Activated T-cell treated with anti-CD3 and anti-CD28 coated beads, Interleukin-2, amount 50 U/mL, for 24 hours (primary cell): ENCODE measurements around the gene SURF4.
"Not testable (repeated sequence)": the region's sequence is repeated elsewhere in the genome, so short reads cannot be mapped to it uniquely, and the experiment has no call there.

Experiments
- DNase-seq: peaks from one replicate; pipeline ENCODE4 v3.0.0-alpha.2; 2020
- H3K27ac Mint-ChIP-seq: 2 replicates; pipeline ENCODE4 v1.8.0; 2020; ENCODE audit warnings: mild to moderate bottlenecking, mixed read lengths
- H3K27me3 Mint-ChIP-seq: 2 replicates; pipeline ENCODE4 v1.8.0; 2020; ENCODE audit warnings: mixed read lengths
- H3K36me3 Mint-ChIP-seq: 2 replicates; pipeline ENCODE4 v1.8.0; 2020; ENCODE audit warnings: low read depth, mixed read lengths
- H3K4me1 Mint-ChIP-seq: 2 replicates; pipeline ENCODE4 v1.8.0; 2020; ENCODE audit warnings: low read depth, mixed read lengths
- H3K4me3 Mint-ChIP-seq: 2 replicates; pipeline ENCODE4 v1.8.0; 2020; ENCODE audit warnings: mild to moderate bottlenecking, moderate library complexity, mixed read lengths
- H3K9me3 Mint-ChIP-seq: 2 replicates; pipeline ENCODE4 v1.8.0; 2020; ENCODE audit warnings: mixed read lengths

SURF4 gene

GRCh38 chr9:133333566-133333965, 42.3 kb downstream of the SURF4 start:
- peaks cover 56% of the 10 kb centered on the region for H3K4me1 Mint-ChIP-seq
- H3K27ac Mint-ChIP-seq: peak overlapping the region; percentile 97
- H3K4me3 Mint-ChIP-seq: peak overlapping the region; percentile 98
- no peaks in the 10 kb centered on the region for H3K27me3 Mint-ChIP-seq
- peaks cover 96% of the 10 kb centered on the region for H3K36me3 Mint-ChIP-seq
- no peaks in the 10 kb centered on the region for H3K9me3 Mint-ChIP-seq
- no peak for DNase-seq

GRCh38 chr9:133333011-133333410, 42.8 kb downstream of the SURF4 start:
- H3K4me3 Mint-ChIP-seq: peak overlapping the region; percentile 25
- H3K27ac Mint-ChIP-seq: peak overlapping the region; percentile 61
- peaks cover 97% of the 10 kb centered on the region for H3K36me3 Mint-ChIP-seq

GRCh38 chr9:133332381-133332730, 43.5 kb downstream of the SURF4 start:
- peaks cover 96% of the 10 kb centered on the region for H3K36me3 Mint-ChIP-seq
- no peak overlapping the region for H3K4me3 Mint-ChIP-seq
- peaks cover 52% of the 10 kb centered on the region for H3K4me1 Mint-ChIP-seq
- H3K27ac Mint-ChIP-seq: peak overlapping the region; percentile 61
- no peaks in the 10 kb centered on the region for H3K27me3 Mint-ChIP-seq
- no peak for DNase-seq
- no peaks in the 10 kb centered on the region for H3K9me3 Mint-ChIP-seq

More at GRCh38 chr9:133333011-133333410, 42.8 kb downstream of the SURF4 start:
- DNase-seq: no peak
- peaks cover 56% of the 10 kb centered on the region for H3K4me1 Mint-ChIP-seq
- H3K9me3 Mint-ChIP-seq: no peaks in the 10 kb centered on the region
- H3K27me3 Mint-ChIP-seq: no peaks in the 10 kb centered on the region

GRCh38 chr9:133331641-133332380, 44.0 kb downstream of the SURF4 start:
- H3K27ac Mint-ChIP-seq: peak overlapping the region; percentile 47

GRCh38 chr9:133331221-133331620, 44.6 kb downstream of the SURF4 start:
- peaks cover 86% of the 10 kb centered on the region for H3K36me3 Mint-ChIP-seq
- H3K27ac Mint-ChIP-seq: peak overlapping the region; percentile 47
- DNase-seq: no peak
- no peaks in the 10 kb centered on the region for H3K27me3 Mint-ChIP-seq
- peaks cover 40% of the 10 kb centered on the region for H3K4me1 Mint-ChIP-seq
- no peak overlapping the region for H3K4me3 Mint-ChIP-seq
- no peaks in the 10 kb centered on the region for H3K9me3 Mint-ChIP-seq

More at GRCh38 chr9:133331641-133332380, 44.0 kb downstream of the SURF4 start:
- H3K36me3 Mint-ChIP-seq: peaks cover 92% of the 10 kb centered on the region
- peaks cover 46% of the 10 kb centered on the region for H3K4me1 Mint-ChIP-seq
- no peaks in the 10 kb centered on the region for H3K27me3 Mint-ChIP-seq
- H3K9me3 Mint-ChIP-seq: no peaks in the 10 kb centered on the region
- DNase-seq: no peak
- H3K4me3 Mint-ChIP-seq: no peak overlapping the region

GRCh38 chr9:133329306-133330156, 46.3 kb downstream of the SURF4 start:
- Mint-ChIP-seq H3K27ac (peak overlapping the region; percentile 22), H3K36me3 (peaks cover 69% of the 10 kb centered on the region), H3K4me1 (peaks cover 29% of the 10 kb centered on the region)
- H3K9me3 Mint-ChIP-seq, DNase-seq, H3K27me3 Mint-ChIP-seq, H3K4me3 Mint-ChIP-seq: not testable (repeated sequence)

GRCh38 chr9:133327834-133328484, 47.9 kb downstream of the SURF4 start:
- H3K27me3 Mint-ChIP-seq: no peaks in the 10 kb centered on the region
- no peak overlapping the region for H3K27ac Mint-ChIP-seq
- no peaks in the 10 kb centered on the region for H3K9me3 Mint-ChIP-seq
- no peak overlapping the region for H3K4me3 Mint-ChIP-seq
- H3K36me3 Mint-ChIP-seq: peaks cover 53% of the 10 kb centered on the region
- no peak for DNase-seq
- H3K4me1 Mint-ChIP-seq: peaks cover 21% of the 10 kb centered on the region

- H3K36me3 Mint-ChIP-seq: peaks cover 44% of the 10 kb centered on the region
- DNase-seq, H3K9me3 Mint-ChIP-seq, H3K4me3 Mint-ChIP-seq, H3K27me3 Mint-ChIP-seq, H3K27ac Mint-ChIP-seq: not testable (repeated sequence)
- peaks cover 16% of the 10 kb centered on the region for H3K4me1 Mint-ChIP-seq
Measured at GRCh38 chr9:133327021-133327420, 48.8 kb downstream of the SURF4 start.

- H3K4me1 Mint-ChIP-seq: no peaks in the 10 kb centered on the region
- no peaks in the 10 kb centered on the region for H3K9me3 Mint-ChIP-seq
- no peak for DNase-seq
- no peak overlapping the region for H3K4me3 Mint-ChIP-seq
- H3K36me3 Mint-ChIP-seq: peaks cover 16% of the 10 kb centered on the region
- H3K27me3 Mint-ChIP-seq: no peaks in the 10 kb centered on the region
- H3K27ac Mint-ChIP-seq: no peak overlapping the region
Measured at GRCh38 chr9:133323991-133324703, 51.7 kb downstream of the SURF4 start.

- DNase-seq: no peak
- H3K27ac Mint-ChIP-seq: no peak overlapping the region
- H3K27me3 Mint-ChIP-seq: no peaks in the 10 kb centered on the region
- no peaks in the 10 kb centered on the region for H3K9me3 Mint-ChIP-seq
- H3K36me3 Mint-ChIP-seq: peaks cover 6% of the 10 kb centered on the region
- no peaks in the 10 kb centered on the region for H3K4me1 Mint-ChIP-seq
- no peak overlapping the region for H3K4me3 Mint-ChIP-seq
Measured at GRCh38 chr9:133323211-133323610, 52.6 kb downstream of the SURF4 start.

- H3K4me3 Mint-ChIP-seq: no peak overlapping the region
- no peaks in the 10 kb centered on the region for H3K4me1 Mint-ChIP-seq
- H3K27ac Mint-ChIP-seq: no peak overlapping the region
- no peak for DNase-seq
- peaks cover 4% of the 10 kb centered on the region for H3K36me3 Mint-ChIP-seq
- no peaks in the 10 kb centered on the region for H3K9me3 Mint-ChIP-seq
- H3K27me3 Mint-ChIP-seq: no peaks in the 10 kb centered on the region
Measured at GRCh38 chr9:133322701-133323100, 53.2 kb downstream of the SURF4 start.

- Mint-ChIP-seq H3K9me3 (no peaks in the 10 kb centered on the region), H3K4me1 (no peaks in the 10 kb centered on the region), H3K4me3 (no peak overlapping the region), H3K27me3 (no peaks in the 10 kb centered on the region), H3K27ac (no peak overlapping the region), H3K36me3 (no peaks in the 10 kb centered on the region)
- DNase-seq: no peak
Measured at GRCh38 chr9:133321411-133321935, 54.4 kb downstream of the SURF4 start.

GRCh38 chr9:133320421-133320881, 55.4 kb downstream of the SURF4 start:
- no peaks in the 10 kb centered on the region for H3K36me3 Mint-ChIP-seq

GRCh38 chr9:133317551-133317950, 58.3 kb downstream of the SURF4 start:
- not testable (repeated sequence) for H3K4me1 Mint-ChIP-seq, H3K4me3 Mint-ChIP-seq

More at GRCh38 chr9:133320421-133320881, 55.4 kb downstream of the SURF4 start:
- DNase-seq: no peak
- Mint-ChIP-seq H3K4me3 (no peak overlapping the region), H3K9me3 (no peaks in the 10 kb centered on the region), H3K4me1 (no peaks in the 10 kb centered on the region), H3K27me3 (no peaks in the 10 kb centered on the region), H3K27ac (no peak overlapping the region)

More at GRCh38 chr9:133317551-133317950, 58.3 kb downstream of the SURF4 start:
- not testable (repeated sequence) for H3K27ac Mint-ChIP-seq, H3K36me3 Mint-ChIP-seq, H3K27me3 Mint-ChIP-seq, DNase-seq, H3K9me3 Mint-ChIP-seq
